OCI-LY1 (cell line): Measurements from ENCODE around the gene CCBE1.

Source experiments
- EZH2 ChIP-seq: fragments of 200-600 bp; sonication (generic), shearing (Covaris generic); IDR thresholded peaks from 2 replicates; pipeline ENCODE4 v1.8.0; 2017; ENCODE audit warnings: borderline replicate concordance, mixed run types, mild to moderate bottlenecking, antibody characterized with exemption, low read length, moderate library complexity, mixed read lengths
- TF ChIP-seq, protein P1 (sequence below): fragments of 200-600 bp; sonication (generic), shearing (Covaris generic); IDR thresholded peaks from 2 replicates; pipeline ENCODE4 v1.5.1; 2017; ENCODE audit warnings: mild to moderate bottlenecking, antibody characterized with exemption, low read length, moderate library complexity, mixed read lengths

DNA sequence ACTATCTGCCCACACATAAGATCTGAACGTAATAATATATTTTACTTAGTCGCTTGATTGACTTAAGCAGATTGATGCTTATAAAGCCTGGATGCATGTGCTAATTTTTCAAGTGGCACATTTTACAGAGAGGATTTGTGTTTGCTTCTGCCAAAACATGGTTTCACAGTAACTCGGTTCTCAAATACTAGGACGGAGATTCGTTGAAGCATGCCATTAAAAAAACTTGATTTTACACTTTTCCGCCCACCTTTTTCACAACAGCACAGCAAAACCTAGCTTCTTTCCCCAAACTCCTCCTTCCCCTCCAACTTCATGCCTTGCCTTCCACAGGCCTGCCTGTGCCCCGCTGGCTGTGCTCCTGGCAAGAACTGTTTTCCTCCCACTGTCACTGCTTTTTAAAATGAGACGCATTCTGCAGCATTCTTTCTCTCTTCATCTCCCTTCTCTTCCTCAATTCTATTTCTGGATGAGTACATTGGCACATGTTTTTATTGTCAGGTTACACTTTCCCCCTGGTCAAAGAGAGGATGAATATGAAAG is 283.0 kb downstream of the CCBE1 start:
- TF ChIP-seq EZH2, result no peak
- TF ChIP-seq, protein P1, sequence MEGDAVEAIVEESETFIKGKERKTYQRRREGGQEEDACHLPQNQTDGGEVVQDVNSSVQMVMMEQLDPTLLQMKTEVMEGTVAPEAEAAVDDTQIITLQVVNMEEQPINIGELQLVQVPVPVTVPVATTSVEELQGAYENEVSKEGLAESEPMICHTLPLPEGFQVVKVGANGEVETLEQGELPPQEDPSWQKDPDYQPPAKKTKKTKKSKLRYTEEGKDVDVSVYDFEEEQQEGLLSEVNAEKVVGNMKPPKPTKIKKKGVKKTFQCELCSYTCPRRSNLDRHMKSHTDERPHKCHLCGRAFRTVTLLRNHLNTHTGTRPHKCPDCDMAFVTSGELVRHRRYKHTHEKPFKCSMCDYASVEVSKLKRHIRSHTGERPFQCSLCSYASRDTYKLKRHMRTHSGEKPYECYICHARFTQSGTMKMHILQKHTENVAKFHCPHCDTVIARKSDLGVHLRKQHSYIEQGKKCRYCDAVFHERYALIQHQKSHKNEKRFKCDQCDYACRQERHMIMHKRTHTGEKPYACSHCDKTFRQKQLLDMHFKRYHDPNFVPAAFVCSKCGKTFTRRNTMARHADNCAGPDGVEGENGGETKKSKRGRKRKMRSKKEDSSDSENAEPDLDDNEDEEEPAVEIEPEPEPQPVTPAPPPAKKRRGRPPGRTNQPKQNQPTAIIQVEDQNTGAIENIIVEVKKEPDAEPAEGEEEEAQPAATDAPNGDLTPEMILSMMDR, result no peak
